DOHH2 (cell line): ENCODE results near the gene MTO1.
A peak's percentile ranks its signal among the peaks of the same experiment; 100 is the strongest.
"Not testable (repeated sequence)": the region's sequence is repeated elsewhere in the genome, so short reads cannot be mapped to it uniquely, and the experiment has no call there.

ENCODE experiments used
- H3F3A ChIP-seq: fragments of 200-600 bp; sonication (generic), shearing (Covaris generic); 2 replicates; pipeline ENCODE4 v1.6.0; 2016; ENCODE audit warnings: antibody characterized with exemption, mild to moderate bottlenecking; ENCODE audit not compliant: control insufficient read depth, insufficient read depth
- H3K27ac ChIP-seq: fragments of 200-600 bp; sonication (generic); 2 replicates; pipeline ENCODE4 v1.5.1; 2014; ENCODE audit warnings: low read depth, mild to moderate bottlenecking, low read length, moderate library complexity
- H3K27me3 ChIP-seq: fragments of 200-600 bp; sonication (generic); 2 replicates; pipeline ENCODE4 v1.6.1; 2014; ENCODE audit warnings: mild to moderate bottlenecking, low read length, mixed read lengths; ENCODE audit not compliant: control insufficient read depth
- H3K36me3 ChIP-seq: fragments of 200-600 bp; sonication (generic); 2 replicates; pipeline ENCODE4 v1.6.1; 2014; ENCODE audit warnings: mild to moderate bottlenecking, low read length, moderate library complexity, mixed read lengths; ENCODE audit not compliant: control insufficient read depth
- H3K4me1 ChIP-seq: fragments of 200-600 bp; sonication (generic); 2 replicates; pipeline ENCODE4 v1.6.1; 2014; ENCODE audit warnings: mild to moderate bottlenecking, low read length, mixed read lengths; ENCODE audit not compliant: control insufficient read depth
- H3K4me2 ChIP-seq: fragments of 200-600 bp; sonication (generic); 2 replicates; pipeline ENCODE4 v1.6.0; 2014; ENCODE audit warnings: mild to moderate bottlenecking, low read length, moderate library complexity
- H3K4me3 ChIP-seq: fragments of 200-600 bp; sonication (generic); 2 replicates; pipeline ENCODE4 v1.5.1; 2014; ENCODE audit warnings: mild to moderate bottlenecking, low read length, mixed read lengths
- H3K79me2 ChIP-seq: fragments of 200-600 bp; sonication (generic); 2 replicates; pipeline ENCODE4 v1.6.1; 2014; ENCODE audit warnings: mild to moderate bottlenecking, low read length, mixed read lengths; ENCODE audit not compliant: control insufficient read depth
- H3K9me2 ChIP-seq: fragments of 200-600 bp; sonication (generic); replicated peaks from 2 replicates; pipeline ENCODE4 v1.6.1; 2014; ENCODE audit warnings: mild to moderate bottlenecking, low read length, mixed read lengths; ENCODE audit not compliant: control insufficient read depth
- H3K9me3 ChIP-seq: fragments of 200-600 bp; sonication (generic); 2 replicates; pipeline ENCODE4 v1.6.1; 2014; ENCODE audit warnings: antibody characterized with exemption, low read length, mixed read lengths; ENCODE audit not compliant: control insufficient read depth, insufficient read depth
- H4K20me1 ChIP-seq: fragments of 200-600 bp; sonication (generic); 2 replicates; pipeline ENCODE4 v1.6.0; 2014; ENCODE audit warnings: low read depth, mild to moderate bottlenecking, antibody characterized with exemption, low read length, moderate library complexity; ENCODE audit not compliant: control insufficient read depth, insufficient read depth
- CTCF ChIP-seq: fragments of 200-600 bp; sonication (generic); IDR thresholded peaks from one replicate; pipeline ENCODE4 v1.5.1; 2014; ENCODE audit warnings: antibody characterized with exemption, mild to moderate bottlenecking, low read depth, low read length; ENCODE audit not compliant: poor library complexity, severe bottlenecking
- EZH2phosphoT487 ChIP-seq: fragments of 200-600 bp; sonication (generic); IDR thresholded peaks from 2 replicates; pipeline ENCODE4 v1.6.1; 2017; ENCODE audit warnings: borderline replicate concordance, mild to moderate bottlenecking, antibody characterized with exemption, low read length, moderate library complexity, mixed read lengths

The MTO1 gene

DNA sequence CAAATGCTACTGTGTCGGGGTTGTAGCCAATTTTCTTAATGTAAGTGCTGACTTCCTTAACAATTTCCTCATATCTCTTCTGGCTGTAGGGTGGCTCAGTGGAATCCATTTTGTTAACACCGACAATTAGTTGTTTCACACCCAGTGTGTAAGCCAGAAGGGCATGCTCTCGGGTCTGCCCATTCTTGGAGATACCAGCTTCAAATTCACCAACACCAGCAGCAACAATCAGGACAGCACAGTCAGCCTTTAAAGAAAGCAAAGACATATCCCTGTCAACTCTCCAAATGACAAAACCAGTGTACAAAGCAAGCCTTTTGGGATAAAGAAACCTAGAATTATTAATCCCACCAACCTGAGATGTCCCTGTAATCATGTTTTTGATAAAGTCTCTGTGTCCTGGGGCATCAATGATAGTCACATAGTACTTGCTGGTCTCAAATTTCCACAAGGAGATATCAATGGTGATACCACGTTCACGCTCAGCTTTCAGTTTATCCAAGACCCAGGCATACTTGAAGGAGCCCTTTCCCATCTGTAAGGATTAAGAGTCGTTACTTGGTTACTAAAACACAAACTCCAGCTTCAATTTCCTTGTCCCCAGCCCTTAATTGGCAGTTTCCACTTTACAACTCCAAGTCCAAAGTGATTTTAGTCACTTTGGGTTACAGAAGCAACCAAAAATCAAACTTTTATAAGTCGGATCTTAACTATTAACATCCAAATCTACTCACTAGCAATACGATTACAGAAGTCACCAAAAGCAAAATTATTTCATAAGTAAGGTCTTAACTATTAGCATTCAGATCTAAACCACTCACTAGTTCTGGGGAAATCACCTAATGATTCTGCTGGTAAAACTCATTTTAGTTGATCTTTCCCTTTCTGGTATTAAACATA is 57.7 kb downstream of the MTO1 start:
- peaks cover 66% of the 10 kb centered on the region for H3K36me3 ChIP-seq
- H3K27ac ChIP-seq = peak overlapping the region; percentile 95
- H3F3A ChIP-seq = peaks cover 68% of the 10 kb centered on the region
- H3K9me3 ChIP-seq, H3K27me3 ChIP-seq, H3K9me2 ChIP-seq: not testable (repeated sequence)
- peaks cover 17% of the 10 kb centered on the region for H4K20me1 ChIP-seq
- peak overlapping the region; percentile 92 for H3K4me3 ChIP-seq
- H3K4me2 ChIP-seq = peak overlapping the region; percentile 79
- peaks cover 47% of the 10 kb centered on the region for H3K79me2 ChIP-seq
- peaks cover 48% of the 10 kb centered on the region for H3K4me1 ChIP-seq

GRCh38 chr6:73519926-73520687 is 58.6 kb downstream of the MTO1 start:
- no peaks in the 10 kb centered on the region for H3K9me2 ChIP-seq
- H3K4me2 ChIP-seq = peak overlapping the region; percentile 79
- H3K36me3 ChIP-seq = peaks cover 60% of the 10 kb centered on the region
- no peak for TF ChIP-seq CTCF
- TF ChIP-seq EZH2phosphoT487 = no peak
- H3K4me1 ChIP-seq = peaks cover 48% of the 10 kb centered on the region
- peak overlapping the region; percentile 92 for H3K4me3 ChIP-seq
- peaks cover 3% of the 10 kb centered on the region; the same call in 1 of the 2 replicates for H3K27me3 ChIP-seq
- H3K27ac ChIP-seq = peak overlapping the region; percentile 95
- no peaks in the 10 kb centered on the region for H3K9me3 ChIP-seq
- peaks cover 60% of the 10 kb centered on the region for H3F3A ChIP-seq
- H4K20me1 ChIP-seq = peaks cover 17% of the 10 kb centered on the region
- H3K79me2 ChIP-seq = peaks cover 48% of the 10 kb centered on the region

DNA sequence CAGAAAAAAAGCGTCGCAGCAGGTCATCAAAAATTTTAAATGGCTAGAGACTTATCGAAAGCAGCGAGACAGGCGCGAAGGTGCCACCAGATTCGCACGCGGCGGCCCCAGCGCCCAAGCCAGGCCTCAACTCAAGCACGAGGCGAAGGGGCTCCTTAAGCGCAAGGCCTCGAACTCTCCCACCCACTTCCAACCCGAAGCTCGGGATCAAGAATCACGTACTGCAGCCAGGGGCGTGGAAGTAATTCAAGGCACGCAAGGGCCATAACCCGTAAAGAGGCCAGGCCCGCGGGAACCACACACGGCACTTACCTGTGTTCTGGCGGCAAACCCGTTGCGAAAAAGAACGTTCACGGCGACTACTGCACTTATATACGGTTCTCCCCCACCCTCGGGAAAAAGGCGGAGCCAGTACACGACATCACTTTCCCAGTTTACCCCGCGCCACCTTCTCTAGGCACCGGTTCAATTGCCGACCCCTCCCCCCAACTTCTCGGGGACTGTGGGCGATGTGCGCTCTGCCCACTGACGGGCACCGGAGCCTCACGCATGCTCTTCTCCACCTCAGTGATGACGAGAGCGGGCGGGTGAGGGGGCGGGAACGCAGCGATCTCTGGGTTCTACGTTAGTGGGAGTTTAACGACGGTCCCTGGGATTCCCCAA is 59.3 kb downstream of the MTO1 start, which contains the start of gene EEF1A1:
TSS of gene EEF1A1 (minus strand) at position 345 of the 663 bp plus-strand sequence. CDS start 1,006 bp downstream, outside the sequence.
- H3K79me2 ChIP-seq = peaks cover 48% of the 10 kb centered on the region
- H3K36me3 ChIP-seq = peaks cover 53% of the 10 kb centered on the region
- H3K27me3 ChIP-seq = peaks cover 3% of the 10 kb centered on the region; the same call in 1 of the 2 replicates
- H3K4me3 ChIP-seq = peak within 1 kb of the TSS; percentile 92
- no peaks in the 10 kb centered on the region for H3K9me3 ChIP-seq
- H3F3A ChIP-seq = peaks cover 52% of the 10 kb centered on the region
- peaks cover 14% of the 10 kb centered on the region; the same call in 1 of the 2 replicates for H4K20me1 ChIP-seq
- peaks cover 41% of the 10 kb centered on the region for H3K4me1 ChIP-seq
- H3K9me2 ChIP-seq = no peaks in the 10 kb centered on the region
- TF ChIP-seq EZH2phosphoT487 = no peak
- peak within 1 kb of the TSS; percentile 92 for H3K4me2 ChIP-seq
- H3K27ac ChIP-seq = peak within 1 kb of the TSS; percentile 95

DNA sequence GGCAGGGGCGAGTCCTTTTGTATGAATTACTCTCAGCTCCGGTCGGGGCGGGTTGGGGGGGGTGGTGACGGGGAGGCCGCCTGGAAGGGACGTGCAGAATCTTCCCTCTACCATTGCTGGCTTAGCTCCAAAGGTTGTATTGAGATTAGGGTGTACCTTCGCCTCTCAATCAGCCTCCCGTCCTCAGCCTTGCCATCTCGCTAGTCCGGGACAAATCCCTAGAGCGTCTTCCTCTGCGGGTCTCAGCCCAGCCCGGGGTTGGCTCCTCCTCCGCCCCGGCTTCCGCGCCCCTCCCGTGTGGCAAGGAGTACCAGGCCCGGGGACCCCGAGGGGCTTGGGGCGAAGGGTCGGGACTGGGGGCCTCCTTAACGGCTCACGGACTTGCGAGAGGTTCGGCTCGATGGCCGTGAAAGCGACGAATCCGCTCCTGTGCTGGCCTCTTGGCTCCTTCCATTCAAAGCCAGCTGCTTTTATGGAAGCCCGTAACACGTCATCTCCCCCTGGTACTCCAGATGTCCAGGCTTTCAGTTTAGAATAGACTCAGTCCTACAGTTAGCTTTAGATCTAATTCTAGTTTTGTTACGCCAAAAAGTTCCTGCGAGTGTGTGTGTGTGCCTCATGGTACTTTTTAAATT is 59.9 kb downstream of the MTO1 start:
- Histone ChIP-seq H3K4me2 (peak overlapping the region; percentile 92), H3K9me3 (no peaks in the 10 kb centered on the region), H3K79me2 (peaks cover 48% of the 10 kb centered on the region), H3K27ac (peak overlapping the region; percentile 95), H3K36me3 (peaks cover 47% of the 10 kb centered on the region), H3K4me3 (peak overlapping the region; percentile 92), H4K20me1 (peaks cover 14% of the 10 kb centered on the region; the same call in 1 of the 2 replicates), H3K9me2 (no peaks in the 10 kb centered on the region), H3K4me1 (peaks cover 35% of the 10 kb centered on the region), H3K27me3 (peaks cover 3% of the 10 kb centered on the region; the same call in 1 of the 2 replicates), H3F3A (peaks cover 46% of the 10 kb centered on the region)
- no peak for TF ChIP-seq CTCF
- no peak for TF ChIP-seq EZH2phosphoT487
